HepG2 (cell line): ENCODE data around the gene BMERB1. TPM values are rescaled to one million over a fixed set of nuclear protein-coding genes. Genes with fewer than 3 reads are reported as not detected.

Experiments used
- ATAC-seq: fragments of 200-7000 bp; cut with Tn5 transposase; 3 replicates; pipeline ENCODE4 v1.9.1; 2020; ENCODE audit warnings: mild to moderate bottlenecking, moderate library complexity
- BruUV-seq: library from RNA; stranded (reverse); fragments of 400-500 nt; replicated peaks from 2 replicates; lab custom pipeline; 2021; lab: Mats Ljungman, UMichigan
- CTCF ChIA-PET: fragments of 300-600 bp; formaldehyde crosslinking; extraction: SDS; loops from one replicate; lab custom pipeline; 2021; ENCODE audit warnings: low total read pairs, inconsistent platforms, low intra/inter-chr PET ratio; lab: Yijun Ruan, JAX
- POLR2A ChIA-PET: fragments of 350-600 bp; sonication (Branson Sonifier 250); formaldehyde crosslinking; loops from one replicate; lab custom pipeline; 2020; ENCODE audit warnings: antibody characterized with exemption, inconsistent platforms; lab: Yijun Ruan, JAX
- DNase-seq: peaks from one replicate; pipeline ENCODE4 v3.0.0-alpha.2; 2015; ENCODE audit warnings: low spot score
- FAIRE-seq: peaks from 3 replicates; lab custom pipeline; 2011; peaks lifted over from hg19 to GRCh38; lab: Jason Lieb, UNC
- H2AFZ ChIP-seq: one replicate; pipeline ENCODE4 v1.6.1; 2011; ENCODE audit warnings: low read length, inconsistent platforms
- H3K27ac ChIP-seq: fragments of 300-600 bp; 3 replicates; pipeline ENCODE4 v1.8.0; 2011; ENCODE audit warnings: mixed run types, mild to moderate bottlenecking, mixed read lengths, low read length, inconsistent platforms; ENCODE audit not compliant: insufficient read depth; ENCODE audit errors: extremely low read length
- H3K27me3 ChIP-seq, 2 experiments: fragments of 200-600 bp in 1 of 2; 2 replicates in 1 of 2; 3 replicates in 1 of 2; pipeline versions ENCODE4 v1.6.0 to v1.8.0; 2011; ENCODE audit warnings: low read length in 2 of 2, mild to moderate bottlenecking in 2 of 2, moderate library complexity in 2 of 2, inconsistent platforms in 1 of 2; ENCODE audit not compliant: insufficient read depth in 2 of 2, control insufficient read depth in 1 of 2
- H3K36me3 ChIP-seq, 2 experiments: fragments of 200-600 bp in 1 of 2; replicated peaks in 1 of 2; 2 replicates in 1 of 2; 3 replicates in 1 of 2; pipeline versions ENCODE4 v1.5.1 to v1.8.0; 2011; ENCODE audit warnings: low read length in 2 of 2, inconsistent platforms in 1 of 2; ENCODE audit not compliant: insufficient read depth in 2 of 2, control insufficient read depth in 1 of 2
- H3K4me1 ChIP-seq: 2 replicates; pipeline ENCODE4 v1.5.1; 2012; ENCODE audit warnings: low read length, inconsistent platforms; ENCODE audit not compliant: insufficient read depth
- H3K4me2 ChIP-seq: 2 replicates; pipeline ENCODE4 v1.6.0; 2011; ENCODE audit warnings: low read depth, low read length, inconsistent platforms
- H3K4me3 ChIP-seq, 3 experiments: fragments of 200-600 bp in 1 of 3; sonication (generic), shearing (Covaris generic) in 1 of 3; replicated peaks in 1 of 3; 2 replicates each; pipeline ENCODE4 v1.5.1; 2011 to 2016; ENCODE audit warnings: low read length in 3 of 3, inconsistent platforms in 2 of 3, low read depth in 2 of 3, mild to moderate bottlenecking in 2 of 3, control low read depth in 1 of 3, mixed read lengths in 1 of 3; ENCODE audit not compliant: insufficient read depth in 1 of 3
- H3K79me2 ChIP-seq: one replicate; pipeline ENCODE4 v1.6.1; 2011; ENCODE audit warnings: low read length, inconsistent platforms; ENCODE audit not compliant: insufficient read depth
- H3K9ac ChIP-seq: 2 replicates; pipeline ENCODE4 v1.6.0; 2011; ENCODE audit warnings: mild to moderate bottlenecking, low read depth, low read length, inconsistent platforms; ENCODE audit not compliant: insufficient read depth
- H3K9me3 ChIP-seq: 2 replicates; pipeline ENCODE4 v1.5.1; 2012; ENCODE audit warnings: mild to moderate bottlenecking, low read length
- H4K20me1 ChIP-seq: 2 replicates; pipeline ENCODE4 v1.6.0; 2011; ENCODE audit warnings: inconsistent platforms, mild to moderate bottlenecking, low read length, moderate library complexity; ENCODE audit not compliant: insufficient read depth
- ARID5B ChIP-seq: IDR thresholded peaks from 2 replicates; pipeline ENCODE4 v1.4.0; 2020; ENCODE audit warnings: mild to moderate bottlenecking, missing genetic modification reagents
- KMT2A ChIP-seq: sonication (generic); formaldehyde crosslinking; IDR thresholded peaks from 2 replicates; pipeline ENCODE4 v1.4.0; 2020; ENCODE audit warnings: missing genetic modification reagents
- NKX3-1 ChIP-seq: sonication (generic); formaldehyde crosslinking; IDR thresholded peaks from 2 replicates; pipeline ENCODE4 v1.5.0; 2020; ENCODE audit warnings: missing genetic modification reagents
- STAT6 ChIP-seq: sonication (generic); formaldehyde crosslinking; IDR thresholded peaks from 2 replicates; pipeline ENCODE4 v1.4.0; 2020; ENCODE audit warnings: missing genetic modification reagents, mild to moderate bottlenecking, borderline replicate concordance
- XBP1 ChIP-seq: sonication (generic); formaldehyde crosslinking; IDR thresholded peaks from 2 replicates; pipeline ENCODE4 v1.5.0; 2020; ENCODE audit warnings: missing genetic modification reagents
- ZBTB21 ChIP-seq: sonication (generic); formaldehyde crosslinking; IDR thresholded peaks from 2 replicates; pipeline ENCODE4 v1.4.0; 2020; ENCODE audit warnings: missing genetic modification reagents
- ZNF124 ChIP-seq: sonication (generic); formaldehyde crosslinking; IDR thresholded peaks from 2 replicates; pipeline ENCODE4 v1.4.0; 2020; ENCODE audit warnings: missing genetic modification reagents
- ZNF143 ChIP-seq: sonication (generic); formaldehyde crosslinking; IDR thresholded peaks from 2 replicates; pipeline ENCODE4 v1.4.0; 2020; ENCODE audit warnings: missing genetic modification reagents
- ZNF326 ChIP-seq: sonication (generic); formaldehyde crosslinking; IDR thresholded peaks from 2 replicates; pipeline ENCODE4 v1.4.0; 2020; ENCODE audit warnings: missing genetic modification reagents, borderline replicate concordance
- in situ Hi-C: cut with HindIII; loops from 2 replicates; pipeline ENCODE4 v1.10.0; 2017; ENCODE audit warnings: low pct_unique_long_range_greater_than_20kb; ENCODE audit not compliant: extremely low pct_ligation_motif_present
- intact Hi-C: fragments of 100-400 bp; cut with micrococcal nuclease; formaldehyde crosslinking; loops from one replicate; pipeline ENCODE4 v1.10.0; 2022; ENCODE audit not compliant: unreplicated experiment
- polyA plus RNA-seq, 8 experiments: library from polyadenylated mRNA; depleted of rRNA in 3 of 8; stranded (reverse) in 7 of 8; unstranded in 1 of 8; fragments of >200 nt; fragmentation: Illumina TruSeq in 4 of 8; extraction: Trizol in 4 of 8; gene quantifications; 2 replicates each; pipeline versions ENCODE4 v1.2.1 to v1.2.3, GENCODE V29; 2011 to 2016; ENCODE audit warnings: low read depth in 4 of 8, missing spikeins in 1 of 8, mixed read lengths in 1 of 8; ENCODE audit not compliant: insufficient read depth in 1 of 8
- total RNA-seq, 5 experiments: library from RNA; depleted of rRNA; stranded (reverse); fragments of >200 nt; fragmentation: Illumina TruSeq; extraction: Trizol; gene quantifications; 2 replicates each; pipeline ENCODE4 v1.2.3, GENCODE V29; 2016; ENCODE audit warnings: low read depth in 1 of 5

Gene BMERB1
- total and polyA plus RNA-seq, 2 of the 13 experiments (the other 11 are each of a cell fraction or from before 2014, with no cell fraction given): 1.4 TPM

DNA sequence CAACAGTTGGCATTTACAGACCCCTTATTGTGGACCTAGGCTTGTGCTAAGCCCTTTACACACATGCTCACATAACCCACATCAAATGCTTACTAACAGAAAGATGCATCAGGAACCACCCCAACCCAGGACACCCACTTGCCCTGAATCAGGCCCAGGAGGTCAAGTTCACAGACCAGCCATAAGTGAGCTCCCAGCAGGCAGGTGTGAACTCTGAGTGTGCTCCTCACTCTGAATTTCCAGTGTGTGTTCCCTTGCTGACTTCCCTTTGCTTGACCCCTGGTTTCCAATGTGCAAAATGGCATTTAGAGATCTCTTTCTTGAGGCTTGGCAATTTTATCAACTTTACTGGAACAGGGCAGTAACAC lies 87.0 kb downstream of the BMERB1 start:
- TF ChIP-seq ZNF143 (CRISPR knock-in tag) (no peak), ZNF326 (CRISPR knock-in tag) (no peak), XBP1 (no peak), NKX3-1 (CRISPR knock-in tag) (no peak), ZNF124 (CRISPR knock-in tag) (no peak), ZBTB21 (CRISPR knock-in tag) (no peak), STAT6 (CRISPR knock-in tag) (no peak), KMT2A (CRISPR knock-in tag) (no peak), ARID5B (CRISPR knock-in tag) (no peak)
- Histone ChIP-seq H3K4me3 (no peak overlapping the region), H3K36me3 (no peaks in the 10 kb centered on the region), H3K79me2 (no peaks in the 10 kb centered on the region), H3K9me3 (no peaks in the 10 kb centered on the region), H4K20me1 (no peaks in the 10 kb centered on the region), H3K9ac (no peak overlapping the region), H2AFZ (no peak overlapping the region), H3K27ac (no peak overlapping the region), H3K4me1 (peaks cover 26% of the 10 kb centered on the region), H3K27me3 (no peaks in the 10 kb centered on the region), H3K4me2 (no peak overlapping the region)
- ChIA-PET CTCF (no interaction called here), POLR2A (no interaction called here)
- intact Hi-C loops (no loop called here), in situ Hi-C loops (no loop called here)
- DNase-seq (no peak), ATAC-seq (no peak), FAIRE-seq (no peak)
- no TSS peak for BruUV-seq
